Measurements from ENCODE around the gene EP400. TPM values are rescaled to one million over a fixed set of nuclear protein-coding genes. Genes with fewer than 3 reads are reported as not detected.
A peak's percentile ranks its signal among the peaks of the same experiment; 100 is the strongest.

EP400 gene
- total RNA-seq, 1 experiment from 2014 or later = 80.1 TPM

- H3K36me3 ChIP-seq (ENCODE audit: insufficient read depth, low read length, poor library complexity, severe bottlenecking) = peaks cover 42% of the 10 kb centered on the region
- DNase-seq (ENCODE audit: low spot score) = no peak
- TF ChIP-seq EZH2 (IDR thresholded peaks at IDR 0.05; ENCODE audit: borderline replicate concordance, low read depth, low read length, poor library complexity, severe bottlenecking) = no peak
- TF ChIP-seq, protein P1, sequence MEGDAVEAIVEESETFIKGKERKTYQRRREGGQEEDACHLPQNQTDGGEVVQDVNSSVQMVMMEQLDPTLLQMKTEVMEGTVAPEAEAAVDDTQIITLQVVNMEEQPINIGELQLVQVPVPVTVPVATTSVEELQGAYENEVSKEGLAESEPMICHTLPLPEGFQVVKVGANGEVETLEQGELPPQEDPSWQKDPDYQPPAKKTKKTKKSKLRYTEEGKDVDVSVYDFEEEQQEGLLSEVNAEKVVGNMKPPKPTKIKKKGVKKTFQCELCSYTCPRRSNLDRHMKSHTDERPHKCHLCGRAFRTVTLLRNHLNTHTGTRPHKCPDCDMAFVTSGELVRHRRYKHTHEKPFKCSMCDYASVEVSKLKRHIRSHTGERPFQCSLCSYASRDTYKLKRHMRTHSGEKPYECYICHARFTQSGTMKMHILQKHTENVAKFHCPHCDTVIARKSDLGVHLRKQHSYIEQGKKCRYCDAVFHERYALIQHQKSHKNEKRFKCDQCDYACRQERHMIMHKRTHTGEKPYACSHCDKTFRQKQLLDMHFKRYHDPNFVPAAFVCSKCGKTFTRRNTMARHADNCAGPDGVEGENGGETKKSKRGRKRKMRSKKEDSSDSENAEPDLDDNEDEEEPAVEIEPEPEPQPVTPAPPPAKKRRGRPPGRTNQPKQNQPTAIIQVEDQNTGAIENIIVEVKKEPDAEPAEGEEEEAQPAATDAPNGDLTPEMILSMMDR (conservative IDR thresholded peaks at IDR 0.05; ENCODE audit: low read depth, low read length) = no peak
- H3K27me3 ChIP-seq (replicated peaks; ENCODE audit: insufficient read depth, low read depth, low read length, poor library complexity) = no peaks in the 10 kb centered on the region
- intact Hi-C loops (cut with micrococcal nuclease; ENCODE audit: unreplicated experiment) = no loop called here
- H3K27ac ChIP-seq (ENCODE audit: low read depth, low read length, poor library complexity, severe bottlenecking) = no peak overlapping the region
- CTCF ChIA-PET = no interaction called here
- BruUV-seq (replicated peaks) = no TSS peak
- POLR2A ChIA-PET (ENCODE audit: low non-redundant PET) = no interaction called here
- H3K4me1 ChIP-seq (ENCODE audit: insufficient read depth, low read length, poor library complexity, severe bottlenecking) = peaks cover 9% of the 10 kb centered on the region
- H3K9me3 ChIP-seq (ENCODE audit: low read depth, low read length, poor library complexity, severe bottlenecking) = no peaks in the 10 kb centered on the region
- H3K4me3 ChIP-seq (ENCODE audit: low read depth, low read length, poor library complexity, severe bottlenecking) = peak overlapping the region; percentile 95
These were observed 19.2 kb upstream of the EP400 start for GRCh38 chr12:131930510-131930909.

- TF ChIP-seq EZH2 (IDR thresholded peaks at IDR 0.05; ENCODE audit: borderline replicate concordance, low read depth, low read length, poor library complexity, severe bottlenecking) = no peak
- TF ChIP-seq, protein P1 (conservative IDR thresholded peaks at IDR 0.05; ENCODE audit: low read depth, low read length) = no peak
- no peak for DNase-seq (ENCODE audit: low spot score)
- ChIA-PET CTCF (interaction anchor here (0.6 kb wide), 1 partner anchor 10 kb away, joined by 5 read pairs; no protein-coding TSS in a partner anchor), POLR2A (ENCODE audit: low non-redundant PET) (no interaction called here)
- H3K4me1 ChIP-seq (ENCODE audit: insufficient read depth, low read length, poor library complexity, severe bottlenecking) = peaks cover 9% of the 10 kb centered on the region
- no peaks in the 10 kb centered on the region for H3K27me3 ChIP-seq (replicated peaks; ENCODE audit: insufficient read depth, low read depth, low read length, poor library complexity)
- no peak overlapping the region for H3K4me3 ChIP-seq (ENCODE audit: low read depth, low read length, poor library complexity, severe bottlenecking)
- peaks cover 65% of the 10 kb centered on the region for H3K36me3 ChIP-seq (ENCODE audit: insufficient read depth, low read length, poor library complexity, severe bottlenecking)
- intact Hi-C loops (cut with micrococcal nuclease; ENCODE audit: unreplicated experiment) = no loop called here
- no peak overlapping the region for H3K27ac ChIP-seq (ENCODE audit: low read depth, low read length, poor library complexity, severe bottlenecking)
- no TSS peak for BruUV-seq (replicated peaks)
- H3K9me3 ChIP-seq (ENCODE audit: low read depth, low read length, poor library complexity, severe bottlenecking) = no peaks in the 10 kb centered on the region
These were observed 16.4 kb upstream of the EP400 start for GRCh38 chr12:131933387-131933786.

- Histone ChIP-seq H3K9me3 (ENCODE audit: low read depth, low read length, poor library complexity, severe bottlenecking) (no peaks in the 10 kb centered on the region), H3K27ac (ENCODE audit: low read depth, low read length, poor library complexity, severe bottlenecking) (no peak overlapping the region), H3K4me3 (ENCODE audit: low read depth, low read length, poor library complexity, severe bottlenecking) (no peak overlapping the region), H3K36me3 (ENCODE audit: insufficient read depth, low read length, poor library complexity, severe bottlenecking) (peaks cover 73% of the 10 kb centered on the region), H3K27me3 (replicated peaks; ENCODE audit: insufficient read depth, low read depth, low read length, poor library complexity) (no peaks in the 10 kb centered on the region), H3K4me1 (ENCODE audit: insufficient read depth, low read length, poor library complexity, severe bottlenecking) (peaks cover 9% of the 10 kb centered on the region)
- ChIA-PET CTCF (no interaction called here), POLR2A (ENCODE audit: low non-redundant PET) (no interaction called here)
- no peak for DNase-seq (ENCODE audit: low spot score)
- TF ChIP-seq EZH2 (IDR thresholded peaks at IDR 0.05; ENCODE audit: borderline replicate concordance, low read depth, low read length, poor library complexity, severe bottlenecking) = no peak
- TF ChIP-seq, protein P1 (conservative IDR thresholded peaks at IDR 0.05; ENCODE audit: low read depth, low read length) = no peak
- BruUV-seq (replicated peaks) = no TSS peak
- intact Hi-C loops (cut with micrococcal nuclease; ENCODE audit: unreplicated experiment) = no loop called here
These were observed 15.2 kb upstream of the EP400 start for GRCh38 chr12:131934535-131934934.
